AG04449 (cell line): ENCODE measurements around the gene JDP2.

Experiments
- CTCF ChIA-PET: fragments of 350-600 bp; formaldehyde crosslinking; extraction: SDS; loops from one replicate; lab custom pipeline; 2021; ENCODE audit warnings: antibody characterized with exemption; lab: Yijun Ruan, JAX
- POLR2A ChIA-PET: fragments of 400-600, 350-600 bp; formaldehyde crosslinking; extraction: SDS; loops from one replicate; lab custom pipeline; 2020; ENCODE audit warnings: antibody characterized with exemption, inconsistent platforms; lab: Yijun Ruan, JAX
- DNase-seq: peaks from one replicate; pipeline ENCODE4 v3.0.0-alpha.2; 2010; ENCODE audit warnings: low read depth, low spot score
- H3K4me3 ChIP-seq: 2 replicates; pipeline ENCODE4 v1.5.1; 2011; ENCODE audit warnings: low read depth, mild to moderate bottlenecking, control low read depth, low read length
- TF ChIP-seq, protein P1 (sequence below): IDR thresholded peaks from one replicate; pipeline ENCODE4 v1.5.1; 2011; ENCODE audit warnings: mild to moderate bottlenecking, moderate library complexity, low read length, control low read depth, inconsistent platforms; ENCODE audit not compliant: insufficient read depth; ENCODE audit errors: missing control alignments

JDP2 gene

DNA sequence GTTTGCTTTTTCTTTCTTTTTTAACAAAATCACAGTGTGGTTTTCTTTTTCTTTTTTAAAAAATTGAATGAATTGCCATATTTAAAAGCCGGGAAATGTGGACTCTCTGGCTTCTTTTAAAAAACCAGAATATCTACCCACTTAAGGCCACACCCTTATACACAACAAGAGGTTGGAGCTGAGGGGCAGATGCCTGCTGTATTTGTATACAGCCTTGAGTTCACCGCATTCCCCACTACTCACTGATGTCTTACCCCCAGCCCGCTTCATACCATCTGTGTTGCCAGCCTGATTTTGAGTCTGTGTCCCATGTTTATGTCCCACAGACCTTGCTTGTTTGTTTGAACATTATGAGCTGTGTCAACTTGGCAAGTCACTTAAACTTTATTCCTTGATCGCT, 14.3 kb downstream of the JDP2 start:
- CTCF ChIA-PET, result interaction anchor here (1.0 to 2.9 kb wide), 3 partner anchors 9 to 352 kb away, joined by 3 to 13 read pairs (median 7); no protein-coding TSS in a partner anchor
- POLR2A ChIA-PET, result interaction anchor here (0.7 to 1.3 kb wide), 2 partner anchors 8 to 12 kb away, joined by 3 to 4 read pairs; no protein-coding TSS in a partner anchor

DNA sequence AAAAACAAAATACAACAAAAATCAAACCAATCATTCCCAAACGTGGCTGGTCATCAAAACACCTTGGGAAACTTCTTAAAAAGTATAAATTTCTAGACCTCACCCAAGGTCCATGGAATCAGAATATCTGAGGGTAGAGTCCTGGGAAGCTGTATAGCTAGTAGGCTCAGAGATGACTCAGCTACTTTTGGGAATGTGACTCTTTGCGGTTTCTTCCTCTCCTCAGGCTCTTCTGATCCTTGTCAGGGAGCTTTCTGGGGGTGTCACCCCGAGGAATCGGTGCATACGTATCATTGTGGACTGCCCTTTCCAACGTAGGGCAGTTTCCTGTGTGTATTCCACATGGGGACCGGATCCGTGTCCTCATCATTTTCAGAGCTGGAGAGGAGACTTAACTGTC, 14.8 kb downstream of the JDP2 start:
- no peak for DNase-seq
- CTCF ChIA-PET, result interaction anchor here (1.0 to 2.9 kb wide), 5 partner anchors 10 to 352 kb away, joined by 3 to 13 read pairs (median 4); no protein-coding TSS in a partner anchor
- TF ChIP-seq, protein P1, sequence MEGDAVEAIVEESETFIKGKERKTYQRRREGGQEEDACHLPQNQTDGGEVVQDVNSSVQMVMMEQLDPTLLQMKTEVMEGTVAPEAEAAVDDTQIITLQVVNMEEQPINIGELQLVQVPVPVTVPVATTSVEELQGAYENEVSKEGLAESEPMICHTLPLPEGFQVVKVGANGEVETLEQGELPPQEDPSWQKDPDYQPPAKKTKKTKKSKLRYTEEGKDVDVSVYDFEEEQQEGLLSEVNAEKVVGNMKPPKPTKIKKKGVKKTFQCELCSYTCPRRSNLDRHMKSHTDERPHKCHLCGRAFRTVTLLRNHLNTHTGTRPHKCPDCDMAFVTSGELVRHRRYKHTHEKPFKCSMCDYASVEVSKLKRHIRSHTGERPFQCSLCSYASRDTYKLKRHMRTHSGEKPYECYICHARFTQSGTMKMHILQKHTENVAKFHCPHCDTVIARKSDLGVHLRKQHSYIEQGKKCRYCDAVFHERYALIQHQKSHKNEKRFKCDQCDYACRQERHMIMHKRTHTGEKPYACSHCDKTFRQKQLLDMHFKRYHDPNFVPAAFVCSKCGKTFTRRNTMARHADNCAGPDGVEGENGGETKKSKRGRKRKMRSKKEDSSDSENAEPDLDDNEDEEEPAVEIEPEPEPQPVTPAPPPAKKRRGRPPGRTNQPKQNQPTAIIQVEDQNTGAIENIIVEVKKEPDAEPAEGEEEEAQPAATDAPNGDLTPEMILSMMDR, result no peak
- POLR2A ChIA-PET, result interaction anchor here (0.6 to 1.3 kb wide), 2 partner anchors 9 to 67 kb away, joined by 3 to 4 read pairs; no protein-coding TSS in a partner anchor
- no peak overlapping the region for H3K4me3 ChIP-seq

More for the DNA sequence above, 14.3 kb downstream of the JDP2 start:
- DNase-seq, result no peak
- no peak overlapping the region for H3K4me3 ChIP-seq
- TF ChIP-seq, protein P1, result no peak

- CTCF ChIA-PET, result interaction anchor here (1.0 to 2.9 kb wide), 8 partner anchors 9 to 351 kb away, joined by 3 to 13 read pairs (median 4); no protein-coding TSS in a partner anchor
- TF ChIP-seq, protein P1, result no peak
- H3K4me3 ChIP-seq, result no peak overlapping the region
- POLR2A ChIA-PET, result interaction anchor here (0.6 to 1.3 kb wide), 2 partner anchors 10 to 66 kb away, joined by 3 to 4 read pairs; no protein-coding TSS in a partner anchor
- no peak for DNase-seq
Observed at GRCh38 chr14:75443203-75443969, 15.6 kb downstream of the JDP2 start.

DNA sequence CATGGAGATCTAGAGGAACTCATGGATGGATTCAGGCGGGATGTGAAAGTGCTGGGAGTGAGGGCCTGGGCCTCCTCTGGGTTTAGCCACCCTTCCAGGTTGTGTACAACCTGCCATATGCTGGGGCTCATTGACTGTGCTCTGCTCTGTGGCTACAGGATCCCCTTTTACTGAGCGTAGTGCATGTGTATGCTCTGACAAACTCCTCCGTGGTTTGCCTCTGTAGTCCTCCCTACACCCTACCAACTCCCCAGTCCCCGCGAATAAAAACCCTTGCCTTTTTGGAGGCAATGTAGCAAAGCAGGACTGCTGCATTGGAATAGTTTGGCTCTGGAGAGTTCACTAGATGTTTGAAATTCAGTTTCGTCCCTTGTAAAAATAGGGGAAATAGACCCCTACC, 17.4 kb downstream of the JDP2 start:
- no peak for DNase-seq
- POLR2A ChIA-PET, result no interaction called here
- no peak overlapping the region for H3K4me3 ChIP-seq
- CTCF ChIA-PET, result interaction anchor here (1.3 kb wide), 1 partner anchor 44 kb away, joined by 4 read pairs; no protein-coding TSS in a partner anchor
- TF ChIP-seq, protein P1, result no peak

- TF ChIP-seq, protein P1, result no peak
- no peak for DNase-seq
- POLR2A ChIA-PET, result no interaction called here
- CTCF ChIA-PET, result interaction anchor here (1.3 kb wide), 1 partner anchor 43 kb away, joined by 4 read pairs; no protein-coding TSS in a partner anchor
- H3K4me3 ChIP-seq, result no peak overlapping the region
Observed at GRCh38 chr14:75445963-75446362, 18.1 kb downstream of the JDP2 start.

GRCh38 chr14:75446447-75446846, 18.6 kb downstream of the JDP2 start:
- ChIA-PET CTCF (interaction anchor here (1.1 kb wide), 1 partner anchor 40 kb away, joined by 3 read pairs; no protein-coding TSS in a partner anchor), POLR2A (no interaction called here)
- TF ChIP-seq, protein P1, result no peak
- DNase-seq, result no peak
- no peak overlapping the region for H3K4me3 ChIP-seq
